RWPE2 (cell line): Measurements from ENCODE around the gene EIF4G1.
A peak's percentile ranks its signal among the peaks of the same experiment; 100 is the strongest.

ENCODE experiments used
- ATAC-seq: fragments of 200-7000 bp; cut with Tn5 transposase; 3 replicates; pipeline ENCODE4 v1.9.1; 2021; ENCODE audit warnings: low read depth
- DNase-seq: peaks from one replicate; pipeline ENCODE4 v3.0.0-alpha.2; 2020; ENCODE audit warnings: low spot score
- H3K27ac ChIP-seq: fragments of 450-650 bp; 2 replicates; pipeline ENCODE4 v1.5.1; 2017; ENCODE audit warnings: mild to moderate bottlenecking; ENCODE audit not compliant: poor library complexity, severe bottlenecking
- H3K27me3 ChIP-seq: fragments of 250-450 bp; sonication (Bioruptor Pico); 2 replicates; pipeline ENCODE4 v1.5.1; 2021; ENCODE audit warnings: mild to moderate bottlenecking, moderate library complexity; ENCODE audit not compliant: insufficient read depth, poor library complexity, severe bottlenecking
- H3K36me3 ChIP-seq: fragments of 250-450 bp; sonication (Bioruptor Pico); 2 replicates; pipeline ENCODE4 v1.5.1; 2020; ENCODE audit warnings: low read depth, mild to moderate bottlenecking, moderate library complexity
- H3K4me1 ChIP-seq: fragments of 250-450 bp; sonication (Bioruptor Pico); 2 replicates; pipeline ENCODE4 v1.5.1; 2021; ENCODE audit warnings: mild to moderate bottlenecking, moderate library complexity; ENCODE audit not compliant: insufficient read depth, poor library complexity, severe bottlenecking
- H3K4me3 ChIP-seq: fragments of 250-450 bp; sonication (Bioruptor Pico); 2 replicates; pipeline ENCODE4 v1.5.1; 2021; ENCODE audit warnings: mild to moderate bottlenecking, moderate library complexity; ENCODE audit not compliant: severe bottlenecking
- H3K9me3 ChIP-seq: fragments of 250-450 bp; sonication (Bioruptor Pico); 2 replicates; pipeline ENCODE4 v1.5.1; 2021; ENCODE audit warnings: mild to moderate bottlenecking, moderate library complexity; ENCODE audit not compliant: severe bottlenecking
- TF ChIP-seq, protein P1 (sequence below): fragments of 450-650 bp; IDR thresholded peaks from one replicate; pipeline ENCODE4 v1.5.1; 2017; ENCODE audit warnings: mild to moderate bottlenecking, moderate library complexity; ENCODE audit not compliant: poor library complexity, severe bottlenecking

The EIF4G1 gene

DNA sequence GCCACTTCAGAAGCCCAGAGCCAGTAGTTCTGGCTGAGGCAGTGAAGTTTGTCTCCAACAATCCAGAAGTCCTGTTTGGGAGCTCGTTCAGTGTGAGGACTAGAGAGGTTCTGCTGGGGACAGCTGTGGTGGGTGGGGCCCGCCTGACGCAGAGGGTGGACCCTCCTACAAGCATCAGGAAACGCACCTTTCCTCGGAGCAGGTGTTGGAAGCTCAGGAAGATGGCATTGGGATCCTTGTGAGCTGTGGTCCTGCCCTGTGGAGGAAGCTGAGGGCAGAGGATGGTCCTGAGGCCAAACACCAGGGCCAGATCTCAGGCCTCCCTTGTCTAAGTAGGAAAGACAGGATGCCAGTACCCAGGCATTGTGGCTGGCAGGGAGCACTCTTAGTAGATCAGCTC is 58.5 kb downstream of the EIF4G1 start:
- TF ChIP-seq, protein P1, sequence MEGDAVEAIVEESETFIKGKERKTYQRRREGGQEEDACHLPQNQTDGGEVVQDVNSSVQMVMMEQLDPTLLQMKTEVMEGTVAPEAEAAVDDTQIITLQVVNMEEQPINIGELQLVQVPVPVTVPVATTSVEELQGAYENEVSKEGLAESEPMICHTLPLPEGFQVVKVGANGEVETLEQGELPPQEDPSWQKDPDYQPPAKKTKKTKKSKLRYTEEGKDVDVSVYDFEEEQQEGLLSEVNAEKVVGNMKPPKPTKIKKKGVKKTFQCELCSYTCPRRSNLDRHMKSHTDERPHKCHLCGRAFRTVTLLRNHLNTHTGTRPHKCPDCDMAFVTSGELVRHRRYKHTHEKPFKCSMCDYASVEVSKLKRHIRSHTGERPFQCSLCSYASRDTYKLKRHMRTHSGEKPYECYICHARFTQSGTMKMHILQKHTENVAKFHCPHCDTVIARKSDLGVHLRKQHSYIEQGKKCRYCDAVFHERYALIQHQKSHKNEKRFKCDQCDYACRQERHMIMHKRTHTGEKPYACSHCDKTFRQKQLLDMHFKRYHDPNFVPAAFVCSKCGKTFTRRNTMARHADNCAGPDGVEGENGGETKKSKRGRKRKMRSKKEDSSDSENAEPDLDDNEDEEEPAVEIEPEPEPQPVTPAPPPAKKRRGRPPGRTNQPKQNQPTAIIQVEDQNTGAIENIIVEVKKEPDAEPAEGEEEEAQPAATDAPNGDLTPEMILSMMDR = no peak
- no peaks in the 10 kb centered on the region for H3K9me3 ChIP-seq
- no peak for ATAC-seq
- H3K36me3 ChIP-seq = peaks cover 22% of the 10 kb centered on the region
- no peak for DNase-seq
- H3K27me3 ChIP-seq = peaks cover 13% of the 10 kb centered on the region
- H3K4me3 ChIP-seq = no peak overlapping the region
- no peaks in the 10 kb centered on the region for H3K4me1 ChIP-seq
- H3K27ac ChIP-seq = no peak overlapping the region

DNA sequence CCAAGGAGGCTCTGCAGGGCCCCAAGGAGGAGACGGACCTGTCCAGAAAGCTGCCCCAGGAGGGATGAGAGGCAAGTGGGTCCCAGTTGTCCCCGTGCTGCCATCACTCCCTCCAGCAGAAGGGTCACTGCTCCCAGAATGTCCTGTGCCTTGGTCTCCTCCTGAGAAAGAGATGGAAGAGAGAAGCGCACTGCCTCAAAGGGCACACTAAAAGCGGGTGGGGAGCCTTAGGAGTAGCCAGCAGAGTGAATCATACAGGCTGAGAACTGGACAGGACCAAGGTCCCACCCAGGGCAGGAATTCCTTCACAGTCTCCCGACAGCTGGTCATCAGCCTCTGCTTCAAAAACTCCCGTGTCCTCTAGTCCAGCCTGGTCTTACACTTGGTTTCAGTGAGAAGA is 59.0 kb downstream of the EIF4G1 start:
- H3K9me3 ChIP-seq = no peaks in the 10 kb centered on the region
- H3K27me3 ChIP-seq = peaks cover 19% of the 10 kb centered on the region
- ATAC-seq = peak; percentile 21; the same call in 1 of the 3 replicates
- H3K36me3 ChIP-seq = peaks cover 17% of the 10 kb centered on the region
- no peaks in the 10 kb centered on the region for H3K4me1 ChIP-seq
- TF ChIP-seq, protein P1 = no peak
- no peak overlapping the region for H3K4me3 ChIP-seq
- no peak for DNase-seq
- H3K27ac ChIP-seq = no peak overlapping the region

DNA sequence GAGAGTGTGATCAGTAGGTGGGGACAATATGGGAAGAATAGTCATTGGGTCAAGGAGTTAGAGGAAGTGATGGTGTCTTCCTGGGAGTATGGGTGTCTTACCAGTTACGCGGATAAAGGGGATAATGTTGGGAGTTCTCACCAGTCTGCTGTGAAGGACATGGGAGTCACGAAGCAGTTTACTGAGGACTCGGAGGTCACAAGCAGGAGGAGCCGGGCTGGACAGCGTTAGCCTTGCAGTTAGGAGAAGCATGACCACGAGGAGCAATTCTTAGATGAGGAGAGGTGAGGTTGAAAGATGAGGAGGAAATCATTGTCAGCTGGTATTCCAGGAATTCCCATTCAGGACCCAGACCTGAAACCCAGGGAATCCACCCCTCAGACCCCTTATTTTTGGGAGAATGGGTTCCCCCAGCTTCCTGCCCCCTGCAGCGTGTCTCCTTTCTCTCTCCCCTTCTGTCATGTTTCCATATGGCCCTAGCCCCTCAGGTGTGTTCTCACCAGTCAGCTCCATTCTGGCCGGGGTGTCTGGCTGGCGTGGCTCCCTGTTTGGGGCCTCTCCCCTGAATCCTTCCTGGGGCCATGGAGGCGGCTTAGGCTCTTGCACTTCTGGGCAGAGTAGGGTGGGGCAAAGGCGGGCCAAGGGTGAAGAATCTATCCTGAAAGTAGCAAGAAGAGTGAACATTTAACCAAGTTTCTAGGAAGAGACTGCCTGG is 61.5 kb downstream of the EIF4G1 start:
- DNase-seq (no peak), ATAC-seq (no peak)
- H3K4me1 ChIP-seq = no peaks in the 10 kb centered on the region
- TF ChIP-seq, protein P1 = no peak
- no peaks in the 10 kb centered on the region for H3K9me3 ChIP-seq
- H3K27me3 ChIP-seq = peaks cover 34% of the 10 kb centered on the region
- H3K36me3 ChIP-seq = no peaks in the 10 kb centered on the region
- no peak overlapping the region for H3K27ac ChIP-seq
- H3K4me3 ChIP-seq = no peak overlapping the region

DNA sequence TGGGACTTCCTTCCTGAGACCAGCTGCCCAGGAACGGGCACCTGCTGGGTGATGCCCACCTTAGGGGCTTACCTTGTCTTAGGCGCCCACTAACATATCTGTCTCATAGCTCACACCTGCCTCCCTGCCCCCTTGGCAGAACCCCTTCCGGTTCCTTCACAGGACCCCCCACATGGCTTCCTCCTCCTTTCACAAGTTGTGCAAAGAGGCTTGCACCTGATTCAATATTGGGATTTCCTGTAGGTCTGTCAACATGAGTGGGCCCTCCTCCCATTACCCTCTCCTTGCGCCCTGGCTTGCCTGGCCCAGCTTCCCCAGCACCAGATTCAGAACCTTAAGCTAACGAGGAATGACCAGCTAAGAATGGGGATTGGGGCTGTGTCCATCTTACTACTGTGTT is 63.0 kb downstream of the EIF4G1 start:
- TF ChIP-seq, protein P1 = no peak
- no peak for ATAC-seq
- no peaks in the 10 kb centered on the region for H3K36me3 ChIP-seq
- no peaks in the 10 kb centered on the region for H3K4me1 ChIP-seq
- no peak overlapping the region for H3K27ac ChIP-seq
- no peak overlapping the region for H3K4me3 ChIP-seq
- DNase-seq = no peak
- peaks cover 47% of the 10 kb centered on the region for H3K27me3 ChIP-seq
- H3K9me3 ChIP-seq = no peaks in the 10 kb centered on the region

DNA sequence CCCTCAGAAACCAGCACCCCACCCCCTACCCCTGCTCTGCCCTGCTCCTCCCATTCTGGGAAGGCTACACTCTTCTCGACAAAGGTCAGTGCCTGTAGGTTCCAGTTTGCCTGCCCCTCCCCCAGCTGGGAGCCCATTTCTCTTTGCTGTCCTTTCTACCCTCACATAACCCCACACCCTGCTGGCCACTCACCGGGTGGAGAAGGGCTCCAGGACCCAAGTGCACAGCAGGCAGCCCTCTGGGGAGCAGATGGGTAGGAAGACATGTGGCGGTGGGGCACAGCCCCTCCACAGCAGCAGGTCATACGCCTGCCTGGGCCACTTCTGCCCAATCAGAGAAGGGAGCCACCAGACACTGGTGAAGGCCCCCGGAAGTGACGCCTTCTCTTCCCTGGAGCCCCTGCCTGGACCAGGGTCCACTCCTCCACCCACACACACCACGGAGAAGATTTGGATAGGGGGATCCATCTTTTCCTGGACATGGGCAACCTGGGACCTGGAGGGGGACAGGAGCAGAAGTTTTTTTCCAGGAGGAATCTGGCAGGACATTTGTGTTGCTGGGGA is 63.6 kb downstream of the EIF4G1 start, which contains the start of gene THPO:
Gene THPO, minus strand, starts transcription at position 326 of the 564 bp plus-strand sequence. CDS start 1,948 bp downstream, outside the sequence.
- no peaks in the 10 kb centered on the region for H3K9me3 ChIP-seq
- no peaks in the 10 kb centered on the region for H3K4me1 ChIP-seq
- DNase-seq (no peak), ATAC-seq (no peak; the same call in 2 of the 3 replicates)
- no peak within 1 kb of the TSS for H3K4me3 ChIP-seq
- no peak within 1 kb of the TSS for H3K27ac ChIP-seq
- TF ChIP-seq, protein P1 = no peak
- H3K36me3 ChIP-seq = no peaks in the 10 kb centered on the region
- H3K27me3 ChIP-seq = peaks cover 47% of the 10 kb centered on the region
